ENCODE data around the gene SIVA1.

DNA sequence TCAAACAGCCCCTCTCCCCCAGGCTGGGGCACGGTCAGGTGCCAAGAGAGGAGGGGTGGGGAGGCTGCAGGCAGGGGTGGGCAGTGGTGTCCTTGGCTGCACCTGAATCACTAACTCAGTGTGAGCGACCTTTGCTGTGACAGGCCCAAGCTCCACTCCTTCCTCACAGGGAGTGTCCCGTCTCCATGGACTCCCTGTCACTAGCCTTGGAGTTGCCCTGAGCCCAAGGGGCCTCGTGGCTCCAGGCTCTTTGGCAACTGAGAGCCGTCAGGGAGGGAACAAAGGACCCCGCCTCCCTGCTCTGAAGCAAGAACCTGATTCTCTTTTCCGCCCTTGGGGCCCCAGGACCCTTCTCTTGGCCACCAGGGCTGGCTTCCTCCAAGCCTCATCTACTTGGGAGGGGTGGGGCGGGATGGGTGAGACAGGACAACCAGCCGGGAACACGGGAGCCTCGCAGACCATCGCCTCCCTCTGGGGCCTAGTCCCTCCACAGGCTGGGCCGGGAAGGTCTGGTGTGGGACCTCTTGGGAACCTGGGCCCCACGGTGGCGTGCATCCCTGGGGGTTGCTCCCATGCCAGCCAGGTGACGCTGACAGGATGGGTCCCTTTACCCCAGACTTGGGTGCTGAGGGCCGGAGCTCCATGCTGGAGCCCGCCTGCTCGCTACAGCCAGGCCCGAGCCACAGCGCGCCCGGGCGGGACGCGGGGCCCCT lies 29.9 kb upstream of the SIVA1 start:
- TF ChIP-seq POLR2A (IDR thresholded peaks at IDR 0.05), result no peak
- TF ChIP-seq, protein P1, sequence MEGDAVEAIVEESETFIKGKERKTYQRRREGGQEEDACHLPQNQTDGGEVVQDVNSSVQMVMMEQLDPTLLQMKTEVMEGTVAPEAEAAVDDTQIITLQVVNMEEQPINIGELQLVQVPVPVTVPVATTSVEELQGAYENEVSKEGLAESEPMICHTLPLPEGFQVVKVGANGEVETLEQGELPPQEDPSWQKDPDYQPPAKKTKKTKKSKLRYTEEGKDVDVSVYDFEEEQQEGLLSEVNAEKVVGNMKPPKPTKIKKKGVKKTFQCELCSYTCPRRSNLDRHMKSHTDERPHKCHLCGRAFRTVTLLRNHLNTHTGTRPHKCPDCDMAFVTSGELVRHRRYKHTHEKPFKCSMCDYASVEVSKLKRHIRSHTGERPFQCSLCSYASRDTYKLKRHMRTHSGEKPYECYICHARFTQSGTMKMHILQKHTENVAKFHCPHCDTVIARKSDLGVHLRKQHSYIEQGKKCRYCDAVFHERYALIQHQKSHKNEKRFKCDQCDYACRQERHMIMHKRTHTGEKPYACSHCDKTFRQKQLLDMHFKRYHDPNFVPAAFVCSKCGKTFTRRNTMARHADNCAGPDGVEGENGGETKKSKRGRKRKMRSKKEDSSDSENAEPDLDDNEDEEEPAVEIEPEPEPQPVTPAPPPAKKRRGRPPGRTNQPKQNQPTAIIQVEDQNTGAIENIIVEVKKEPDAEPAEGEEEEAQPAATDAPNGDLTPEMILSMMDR (IDR thresholded peaks at IDR 0.05), result no peak
